Tibial nerve (tissue), 4 donors: ENCODE results near the gene MXI1. TPM values are rescaled to one million over a fixed set of nuclear protein-coding genes. Genes with fewer than 3 reads are reported as not detected.

Experiments
- DNase-seq, 2 donors: peaks; one replicate each; pipeline ENCODE4 v3.0.0-alpha.2; 2019; ENCODE audit warnings: low spot score in 2 of 2
- H3K27ac ChIP-seq, 4 donors: fragments of 200-600 bp; sonication (generic) in 3 of 4; one replicate each; pipeline ENCODE4 v1.5.1; 2017 to 2019; ENCODE audit warnings: mild to moderate bottlenecking in 1 of 4
- H3K27me3 ChIP-seq, 2 donors: fragments of 200-600 bp; sonication (generic) in 1 of 2; one replicate each; pipeline versions ENCODE4 v1.5.1 to v1.6.0; 2017 to 2019
- H3K36me3 ChIP-seq, 3 donors: fragments of 200-600 bp; sonication (generic); one replicate each; pipeline ENCODE4 v1.5.1; 2018 to 2019
- H3K4me1 ChIP-seq, 4 donors: fragments of 200-600 bp; sonication (generic) in 3 of 4; one replicate each; pipeline ENCODE4 v1.5.1; 2017 to 2019
- H3K4me3 ChIP-seq, 4 donors: fragments of 200-600 bp; sonication (generic) in 3 of 4; one replicate each; pipeline ENCODE4 v1.5.1; 2017 to 2019; ENCODE audit warnings: mild to moderate bottlenecking in 1 of 4, moderate library complexity in 1 of 4
- H3K9me3 ChIP-seq, 4 donors: fragments of 200-600 bp; sonication (generic) in 3 of 4; one replicate each; pipeline ENCODE4 v1.5.1; 2017 to 2019
- EP300 ChIP-seq, 2 donors: sonication (generic); formaldehyde crosslinking; IDR thresholded peaks; one replicate each; pipeline ENCODE4 v1.6.1; 2017; ENCODE audit warnings: antibody characterized with exemption in 2 of 2, mild to moderate bottlenecking in 1 of 2
- POLR2A ChIP-seq, 2 donors: fragments of 450-650 bp; IDR thresholded peaks; one replicate each; pipeline ENCODE4 v1.6.1; 2017; ENCODE audit warnings: antibody characterized with exemption in 2 of 2, mild to moderate bottlenecking in 2 of 2, moderate library complexity in 2 of 2
- whole genome bisulfite sequencing, 2 donors: methylation state at CpG; one replicate each; pipeline ENCODE4 v1.1.5; 2018; 5-methylcytosine and 5-hydroxymethylcytosine counted together
- total RNA-seq, 4 donors: library from RNA; depleted of rRNA; stranded (reverse); fragments of >200 nt; gene quantifications; one replicate each; pipeline ENCODE4 v1.1.0, GENCODE V29; 2016
- TF ChIP-seq, protein P1 (sequence below), 5 experiments: fragments of 200-600 bp in 3 of 5; fragments of 450-650 bp in 2 of 5; sonication (generic) in 3 of 5; IDR thresholded peaks; one replicate each; pipeline ENCODE4 v1.5.1; 2016 to 2019; ENCODE audit warnings: antibody characterized with exemption in 5 of 5, mild to moderate bottlenecking in 3 of 5, moderate library complexity in 2 of 5

MXI1 gene
- total RNA-seq, 4 donors from 2014 or later, result 103 to 131 (median 123) TPM

DNA sequence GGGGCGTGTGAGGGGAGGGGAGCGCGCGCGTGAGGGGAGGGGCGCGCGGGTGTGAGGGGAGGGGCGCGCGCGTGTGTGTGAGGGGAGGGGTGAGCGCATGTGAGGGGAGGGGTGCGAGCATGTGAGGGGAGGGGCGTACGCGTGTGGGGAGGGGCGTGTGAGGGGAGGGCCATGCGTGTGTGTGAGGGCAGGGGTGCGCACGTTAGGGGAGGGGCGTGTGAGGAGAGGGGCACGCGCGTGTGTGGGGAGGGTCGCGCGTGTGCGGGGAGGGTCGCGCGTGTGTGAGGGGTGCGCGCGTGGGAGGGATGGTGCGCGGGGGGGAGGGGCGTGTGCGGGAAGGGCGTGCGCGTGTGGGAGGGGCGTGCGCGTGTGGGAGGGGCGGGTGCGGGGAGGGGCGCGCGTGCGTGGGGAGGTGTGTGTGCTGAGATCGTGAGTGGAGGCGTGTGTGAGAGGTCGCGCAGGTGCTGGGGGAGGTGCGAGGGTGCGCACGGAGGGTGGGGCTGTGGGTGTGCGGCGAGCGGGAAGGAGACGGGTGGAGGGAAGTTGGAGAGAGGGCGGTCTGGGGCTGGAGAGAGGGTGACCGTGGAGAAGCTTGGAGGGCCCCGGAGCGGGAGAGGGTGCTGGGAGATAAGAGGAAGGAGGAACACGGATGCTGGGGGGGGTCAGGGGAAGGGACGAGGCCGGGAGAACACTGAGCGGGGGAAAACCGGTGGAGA lies 19.7 kb downstream of the MXI1 start:
- peaks cover 0 to 49% (median 4%) of the 10 kb centered on the region in 4 donors for H3K4me1 ChIP-seq
- no peaks in the 10 kb centered on the region for H3K9me3 ChIP-seq
- H3K36me3 ChIP-seq, result peaks cover 0 to 34% (median 0%) of the 10 kb centered on the region in 3 donors
- 1 to 3% methylated on average over 43 to 52 of the region's 71 CpGs for WGBS, 2 donors
- H3K27ac ChIP-seq, result peak overlapping the region; percentile 91 to 100 (median 97)
- H3K27me3 ChIP-seq, result no peaks in the 10 kb centered on the region
- TF ChIP-seq POLR2A (IDR thresholded peaks at IDR 0.05), result peak in 1 of 2 donors; percentile 59
- TF ChIP-seq, protein P1, sequence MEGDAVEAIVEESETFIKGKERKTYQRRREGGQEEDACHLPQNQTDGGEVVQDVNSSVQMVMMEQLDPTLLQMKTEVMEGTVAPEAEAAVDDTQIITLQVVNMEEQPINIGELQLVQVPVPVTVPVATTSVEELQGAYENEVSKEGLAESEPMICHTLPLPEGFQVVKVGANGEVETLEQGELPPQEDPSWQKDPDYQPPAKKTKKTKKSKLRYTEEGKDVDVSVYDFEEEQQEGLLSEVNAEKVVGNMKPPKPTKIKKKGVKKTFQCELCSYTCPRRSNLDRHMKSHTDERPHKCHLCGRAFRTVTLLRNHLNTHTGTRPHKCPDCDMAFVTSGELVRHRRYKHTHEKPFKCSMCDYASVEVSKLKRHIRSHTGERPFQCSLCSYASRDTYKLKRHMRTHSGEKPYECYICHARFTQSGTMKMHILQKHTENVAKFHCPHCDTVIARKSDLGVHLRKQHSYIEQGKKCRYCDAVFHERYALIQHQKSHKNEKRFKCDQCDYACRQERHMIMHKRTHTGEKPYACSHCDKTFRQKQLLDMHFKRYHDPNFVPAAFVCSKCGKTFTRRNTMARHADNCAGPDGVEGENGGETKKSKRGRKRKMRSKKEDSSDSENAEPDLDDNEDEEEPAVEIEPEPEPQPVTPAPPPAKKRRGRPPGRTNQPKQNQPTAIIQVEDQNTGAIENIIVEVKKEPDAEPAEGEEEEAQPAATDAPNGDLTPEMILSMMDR (IDR thresholded peaks at IDR 0.05), result no peak
- peak in 1 of 2 donors; percentile 73 for TF ChIP-seq EP300 (IDR thresholded peaks at IDR 0.05)
- H3K4me3 ChIP-seq, result peak overlapping the region; percentile 70 to 94 (median 91)
- DNase-seq, result peak in 1 of 2 donors; percentile 66

DNA sequence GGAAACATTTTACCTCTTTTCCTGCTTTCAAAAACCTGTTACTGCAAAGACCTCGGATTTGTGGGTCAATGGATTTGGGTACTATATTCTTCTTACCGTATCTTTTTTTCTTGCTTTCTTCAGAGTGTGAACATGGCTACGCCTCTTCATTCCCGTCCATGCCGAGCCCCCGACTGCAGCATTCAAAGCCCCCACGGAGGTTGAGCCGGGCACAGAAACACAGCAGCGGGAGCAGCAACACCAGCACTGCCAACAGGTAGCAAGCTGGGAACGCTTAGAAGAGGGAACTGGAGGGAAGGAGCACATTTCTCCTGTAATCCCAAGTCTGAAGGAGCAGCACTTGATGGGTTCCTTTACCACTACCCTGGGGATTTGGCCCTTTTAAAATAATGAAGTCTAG lies 20.7 kb downstream of the MXI1 start:
- 87 to 88% methylated on average over 10 of the region's 10 CpGs for WGBS, 2 donors
- TF ChIP-seq EP300 (IDR thresholded peaks at IDR 0.05), result no peak
- TF ChIP-seq POLR2A (IDR thresholded peaks at IDR 0.05), result no peak
- TF ChIP-seq, protein P1 (IDR thresholded peaks at IDR 0.05), result no peak
- peak overlapping the region; percentile 91 to 100 (median 97) for H3K27ac ChIP-seq
- H3K4me1 ChIP-seq, result peaks cover 0 to 52% (median 4%) of the 10 kb centered on the region in 4 donors
- H3K36me3 ChIP-seq, result peaks cover 0 to 38% (median 0%) of the 10 kb centered on the region in 3 donors
- no peaks in the 10 kb centered on the region for H3K9me3 ChIP-seq
- DNase-seq, result no peak
- no peaks in the 10 kb centered on the region for H3K27me3 ChIP-seq
- H3K4me3 ChIP-seq, result no peak overlapping the region

DNA sequence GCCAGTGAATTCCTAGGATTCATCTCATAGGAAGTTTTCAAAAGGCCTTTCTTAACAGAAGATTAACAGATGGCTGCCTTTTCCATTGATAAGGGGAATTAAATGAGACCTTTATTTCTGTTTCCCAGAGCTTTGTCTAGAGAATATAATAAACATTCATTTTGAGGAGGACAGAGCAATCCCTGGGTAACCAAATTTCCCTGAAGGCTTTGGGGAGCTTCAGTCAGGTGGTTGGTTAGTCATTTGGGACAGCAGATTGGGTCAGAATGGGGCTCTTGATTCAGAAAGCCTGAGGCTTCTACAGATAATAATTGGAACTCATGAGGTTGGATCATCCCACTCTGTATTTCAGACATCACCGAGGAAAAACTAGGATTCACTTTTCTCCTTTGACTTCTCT lies 21.8 kb downstream of the MXI1 start:
- WGBS, 2 donors, result 62 to 74% methylated on average over 1 of the region's 1 CpG
- no peak for TF ChIP-seq EP300 (IDR thresholded peaks at IDR 0.05)
- TF ChIP-seq POLR2A (IDR thresholded peaks at IDR 0.05), result no peak
- TF ChIP-seq, protein P1 (IDR thresholded peaks at IDR 0.05), result no peak
- Histone ChIP-seq H3K27ac (peak overlapping the region in 2 of 4 donors; percentile 17 to 100), H3K9me3 (no peaks in the 10 kb centered on the region), H3K4me3 (no peak overlapping the region), H3K4me1 (peaks cover 0 to 61% (median 7%) of the 10 kb centered on the region in 4 donors), H3K27me3 (no peaks in the 10 kb centered on the region), H3K36me3 (peaks cover 0 to 38% (median 0%) of the 10 kb centered on the region in 3 donors)
- DNase-seq, result no peak

DNA sequence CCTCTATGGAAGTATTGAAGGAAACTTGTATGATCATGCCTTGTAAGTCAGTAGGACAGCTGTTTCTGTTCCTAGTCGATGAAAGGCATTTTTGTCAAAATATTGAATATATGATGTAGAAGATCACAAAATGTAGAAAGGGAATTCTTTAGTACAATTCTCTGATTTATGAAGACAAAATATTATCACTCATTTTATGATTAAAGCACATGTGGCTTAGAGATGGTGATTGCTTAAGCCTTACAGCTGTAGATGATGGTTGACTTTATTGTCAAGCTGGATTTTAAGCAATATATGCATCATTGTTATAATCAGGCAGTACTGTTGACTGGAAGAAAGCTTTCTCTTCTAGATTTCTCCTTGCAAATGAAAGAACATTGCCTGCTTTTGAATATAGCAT lies 26.4 kb downstream of the MXI1 start:
- Histone ChIP-seq H3K27me3 (no peaks in the 10 kb centered on the region), H3K9me3 (peaks cover 0 to 12% (median 0%) of the 10 kb centered on the region in 4 donors), H3K4me3 (no peak overlapping the region), H3K27ac (peak overlapping the region in 1 of 4 donors; percentile 23), H3K36me3 (peaks cover 0 to 57% (median 4%) of the 10 kb centered on the region in 3 donors), H3K4me1 (peaks cover 0 to 41% (median 5%) of the 10 kb centered on the region in 4 donors)
- TF ChIP-seq POLR2A (IDR thresholded peaks at IDR 0.05) (no peak), EP300 (IDR thresholded peaks at IDR 0.05) (no peak)
- TF ChIP-seq, protein P1 (IDR thresholded peaks at IDR 0.05), result no peak
- DNase-seq, result no peak
- WGBS, 2 donors, result 64 to 72% methylated on average over 1 of the region's 1 CpG

DNA sequence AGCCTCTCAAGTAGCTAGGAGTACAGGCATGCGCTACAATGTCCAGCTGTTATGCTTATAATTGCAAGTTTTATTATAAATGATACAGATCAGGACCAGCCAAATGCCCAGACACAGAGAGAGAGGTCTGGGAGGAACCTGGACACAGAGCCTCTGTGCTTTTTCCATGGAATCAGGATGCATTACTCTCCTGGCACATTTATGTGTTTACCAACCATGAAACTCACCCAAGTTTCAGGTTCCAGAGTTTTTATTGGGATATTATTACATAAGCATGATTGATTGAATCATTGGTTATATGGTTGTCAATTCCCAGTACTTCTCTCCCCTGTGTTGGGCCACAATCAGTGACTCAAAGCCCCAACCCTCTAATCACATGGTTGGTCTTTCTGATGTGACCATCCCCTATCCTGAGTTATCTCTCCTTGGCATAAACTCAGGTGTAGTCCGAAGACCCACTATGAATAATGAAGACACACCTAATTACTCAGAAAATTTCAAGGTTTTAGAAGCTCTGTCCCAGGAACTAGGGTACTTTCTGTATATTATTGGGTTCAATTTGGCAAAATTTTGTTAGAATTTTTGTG lies 30.6 kb downstream of the MXI1 start:
- TF ChIP-seq, protein P1 (IDR thresholded peaks at IDR 0.05), result no peak
- TF ChIP-seq POLR2A (IDR thresholded peaks at IDR 0.05), result no peak
- no peak for TF ChIP-seq EP300 (IDR thresholded peaks at IDR 0.05)
- WGBS, 2 donors, result 95 to 99% methylated on average over 2 of the region's 2 CpGs
- Histone ChIP-seq H3K27ac (no peak overlapping the region), H3K36me3 (peaks cover 0 to 28% (median 4%) of the 10 kb centered on the region in 3 donors), H3K9me3 (peaks cover 0 to 13% (median 0%) of the 10 kb centered on the region in 4 donors), H3K27me3 (no peaks in the 10 kb centered on the region), H3K4me1 (peaks cover 0 to 24% (median 7%) of the 10 kb centered on the region in 4 donors), H3K4me3 (no peak overlapping the region)
- DNase-seq, result no peak
